Karpas-422 (cell line): ENCODE data around the gene C16orf92. TPM values are rescaled to one million over a fixed set of nuclear protein-coding genes. Genes with fewer than 3 reads are reported as not detected.
A peak's percentile ranks its signal among the peaks of the same experiment; 100 is the strongest.

ENCODE experiments used
- DNase-seq: peaks from one replicate; pipeline ENCODE4 v3.0.0-alpha.2; 2015
- H2AFZ ChIP-seq: fragments of 200-600 bp; sonication (generic); 2 replicates; pipeline ENCODE4 v1.6.1; 2014; ENCODE audit warnings: antibody characterized with exemption, low read length, mixed read lengths
- H3K27ac ChIP-seq: fragments of 200-600 bp; sonication (generic); 2 replicates; pipeline ENCODE4 v1.5.1; 2014; ENCODE audit warnings: mild to moderate bottlenecking, low read length, moderate library complexity
- H3K27me3 ChIP-seq: fragments of 200-600 bp; sonication (generic); 2 replicates; pipeline ENCODE4 v1.6.1; 2014; ENCODE audit warnings: low read length, mixed read lengths
- H3K36me3 ChIP-seq: fragments of 200-600 bp; sonication (generic); 2 replicates; pipeline ENCODE4 v1.6.1; 2014; ENCODE audit warnings: low read length, mixed read lengths; ENCODE audit not compliant: insufficient read depth
- H3K4me1 ChIP-seq: fragments of 200-600 bp; sonication (generic); 2 replicates; pipeline ENCODE4 v1.6.1; 2014; ENCODE audit warnings: mild to moderate bottlenecking, low read length, mixed read lengths
- H3K4me2 ChIP-seq: fragments of 200-600 bp; sonication (generic); 2 replicates; pipeline ENCODE4 v1.6.1; 2014; ENCODE audit warnings: low read length, low read depth, mild to moderate bottlenecking; ENCODE audit not compliant: poor library complexity, severe bottlenecking
- H3K4me3 ChIP-seq: fragments of 200-600 bp; sonication (generic); 2 replicates; pipeline ENCODE4 v1.5.1; 2014; ENCODE audit warnings: mild to moderate bottlenecking, antibody characterized with exemption, low read length, mixed read lengths
- H3K79me2 ChIP-seq: fragments of 200-600 bp; sonication (generic); 2 replicates; pipeline ENCODE4 v1.6.1; 2014; ENCODE audit warnings: mild to moderate bottlenecking, low read length, mixed read lengths
- H3K9ac ChIP-seq: fragments of 200-600 bp; sonication (generic); 2 replicates; pipeline ENCODE4 v1.6.0; 2014; ENCODE audit warnings: low read length
- H3K9me2 ChIP-seq: fragments of 200-600 bp; sonication (generic), shearing (Covaris generic); replicated peaks from 2 replicates; pipeline ENCODE4 v1.6.0; 2014; ENCODE audit warnings: mild to moderate bottlenecking, low read length, moderate library complexity; ENCODE audit not compliant: insufficient read depth
- H3K9me3 ChIP-seq: fragments of 300-700, 200-600 bp; sonication (generic); 2 replicates; pipeline ENCODE4 v1.6.1; 2014; ENCODE audit warnings: low read length, mixed read lengths
- H4K20me1 ChIP-seq: fragments of 200-600 bp; sonication (generic); 2 replicates; pipeline ENCODE4 v1.6.1; 2014; ENCODE audit warnings: mild to moderate bottlenecking, antibody characterized with exemption, low read length, low read depth; ENCODE audit not compliant: insufficient read depth
- total RNA-seq: library from RNA; depleted of rRNA; stranded (reverse); fragments of >200 nt; shearing (Covaris generic); gene quantifications from 2 replicates; pipeline ENCODE4 v1.2.3, GENCODE V29; 2014; ENCODE audit warnings: low replicate concordance

C16orf92 gene
- total RNA-seq, 1 experiment from 2014 or later = not detected

GRCh38 chr16:30005341-30006094 lies 17.5 kb upstream of the C16orf92 start:
- no peaks in the 10 kb centered on the region for H3K9me3 ChIP-seq
- peaks cover 22% of the 10 kb centered on the region for H3K4me1 ChIP-seq
- H3K27me3 ChIP-seq = no peaks in the 10 kb centered on the region
- no peak overlapping the region for H3K9ac ChIP-seq
- peak; percentile 77 for DNase-seq
- no peak overlapping the region for H2AFZ ChIP-seq
- H3K4me2 ChIP-seq = no peak overlapping the region
- 0 out of 2 replicates have a peak, but pooled peaks cover 10% of the 10 kb centered on the region for H4K20me1 ChIP-seq
- H3K36me3 ChIP-seq = no peaks in the 10 kb centered on the region
- H3K4me3 ChIP-seq = no peak overlapping the region
- H3K9me2 ChIP-seq = no peaks in the 10 kb centered on the region
- H3K79me2 ChIP-seq = no peaks in the 10 kb centered on the region
- H3K27ac ChIP-seq = no peak overlapping the region

DNA sequence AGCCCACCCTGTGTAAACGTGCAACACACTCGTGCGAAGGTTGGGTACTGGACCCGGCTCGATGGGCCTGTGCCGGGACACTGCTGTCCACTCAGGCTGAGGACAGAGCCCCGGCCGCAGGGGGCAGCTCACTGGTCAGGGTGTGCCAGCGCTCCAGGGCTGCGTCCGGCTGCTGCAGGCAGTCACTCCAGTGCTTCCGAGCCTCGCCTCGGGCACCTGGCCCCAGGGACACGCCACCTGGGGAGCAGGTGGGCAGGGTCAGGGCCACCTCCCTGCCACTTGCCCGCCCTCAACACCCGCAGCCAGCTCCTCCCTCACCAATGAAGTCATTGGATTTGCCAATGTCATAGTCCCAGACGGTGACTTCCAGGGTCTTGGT lies 16.9 kb upstream of the C16orf92 start:
- H2AFZ ChIP-seq = no peak overlapping the region
- no peaks in the 10 kb centered on the region for H3K36me3 ChIP-seq
- no peak overlapping the region for H3K4me3 ChIP-seq
- H3K27ac ChIP-seq = no peak overlapping the region
- 0 out of 2 replicates have a peak, but pooled peaks cover 10% of the 10 kb centered on the region for H4K20me1 ChIP-seq
- no peak for DNase-seq
- H3K79me2 ChIP-seq = no peaks in the 10 kb centered on the region
- H3K4me1 ChIP-seq = peaks cover 25% of the 10 kb centered on the region
- H3K27me3 ChIP-seq = no peaks in the 10 kb centered on the region
- H3K9ac ChIP-seq = no peak overlapping the region
- no peaks in the 10 kb centered on the region for H3K9me3 ChIP-seq
- H3K9me2 ChIP-seq = no peaks in the 10 kb centered on the region
- no peak overlapping the region for H3K4me2 ChIP-seq

GRCh38 chr16:30006659-30007377 lies 16.2 kb upstream of the C16orf92 start:
- Histone ChIP-seq H3K9ac (no peak overlapping the region), H3K79me2 (no peaks in the 10 kb centered on the region), H3K9me3 (no peaks in the 10 kb centered on the region), H3K36me3 (no peaks in the 10 kb centered on the region), H3K27ac (no peak overlapping the region), H3K9me2 (no peaks in the 10 kb centered on the region), H3K4me3 (no peak overlapping the region), H3K27me3 (no peaks in the 10 kb centered on the region), H4K20me1 (0 out of 2 replicates have a peak, but pooled peaks cover 10% of the 10 kb centered on the region), H2AFZ (no peak overlapping the region), H3K4me2 (no peak overlapping the region), H3K4me1 (peaks cover 25% of the 10 kb centered on the region)
- DNase-seq = no peak

GRCh38 chr16:30007378-30007895 lies 15.6 kb upstream of the C16orf92 start:
- Histone ChIP-seq H3K27me3 (no peaks in the 10 kb centered on the region), H3K4me1 (peaks cover 25% of the 10 kb centered on the region), H3K4me3 (no peak overlapping the region), H3K4me2 (no peak overlapping the region), H2AFZ (no peak overlapping the region), H3K36me3 (no peaks in the 10 kb centered on the region), H3K9me3 (no peaks in the 10 kb centered on the region), H3K9me2 (no peaks in the 10 kb centered on the region), H3K27ac (no peak overlapping the region), H3K9ac (no peak overlapping the region), H3K79me2 (no peaks in the 10 kb centered on the region), H4K20me1 (0 out of 2 replicates have a peak, but pooled peaks cover 10% of the 10 kb centered on the region)
- DNase-seq = no peak

GRCh38 chr16:30009085-30009862 lies 13.7 kb upstream of the C16orf92 start:
- Histone ChIP-seq H3K9me3 (no peaks in the 10 kb centered on the region), H3K9ac (no peak overlapping the region), H2AFZ (no peak overlapping the region), H4K20me1 (0 out of 2 replicates have a peak, but pooled peaks cover 5% of the 10 kb centered on the region), H3K4me3 (no peak overlapping the region), H3K36me3 (no peaks in the 10 kb centered on the region), H3K4me1 (peaks cover 22% of the 10 kb centered on the region), H3K9me2 (no peaks in the 10 kb centered on the region), H3K27me3 (no peaks in the 10 kb centered on the region), H3K79me2 (no peaks in the 10 kb centered on the region), H3K27ac (no peak overlapping the region), H3K4me2 (no peak overlapping the region)
- DNase-seq = no peak

GRCh38 chr16:30009990-30010843 lies 12.8 kb upstream of the C16orf92 start:
- Histone ChIP-seq H3K4me3 (peak overlapping the region; percentile 48; the same call in 1 of the 2 replicates), H3K9ac (no peak overlapping the region), H2AFZ (no peak overlapping the region), H3K9me3 (no peaks in the 10 kb centered on the region), H3K79me2 (no peaks in the 10 kb centered on the region), H3K27me3 (no peaks in the 10 kb centered on the region), H3K4me2 (peak overlapping the region; percentile 47), H4K20me1 (0 out of 2 replicates have a peak, but pooled peaks cover 5% of the 10 kb centered on the region), H3K4me1 (peaks cover 14% of the 10 kb centered on the region), H3K27ac (no peak overlapping the region), H3K36me3 (no peaks in the 10 kb centered on the region), H3K9me2 (no peaks in the 10 kb centered on the region)
- no peak for DNase-seq

GRCh38 chr16:30010844-30011713 lies 11.9 kb upstream of the C16orf92 start, which contains the start of gene DOC2A:
Gene DOC2A (minus strand): TSS chr16:30011027. CDS start chr16:30010222, 805 bp downstream.
- no peaks in the 10 kb centered on the region for H3K27me3 ChIP-seq

More at GRCh38 chr16:30010844-30011713, 11.9 kb upstream of the C16orf92 start, which contains the start of gene DOC2A:
- Histone ChIP-seq H3K4me3 (peak within 1 kb of the TSS; percentile 48; the same call in 1 of the 2 replicates), H3K36me3 (no peaks in the 10 kb centered on the region), H2AFZ (no peak within 1 kb of the TSS), H4K20me1 (no peaks in the 10 kb centered on the region), H3K4me1 (peaks cover 6% of the 10 kb centered on the region), H3K9ac (0 out of 2 replicates have a peak within 1 kb of the TSS, but pooled peaks have one; percentile 30), H3K4me2 (peak within 1 kb of the TSS; percentile 47), H3K79me2 (no peaks in the 10 kb centered on the region), H3K9me3 (no peaks in the 10 kb centered on the region), H3K9me2 (no peaks in the 10 kb centered on the region), H3K27ac (no peak within 1 kb of the TSS)
- DNase-seq = no peak
